Left lobe of liver (tissue), 2 donors: ENCODE data around the gene KCNK13. TPM values are rescaled to one million over a fixed set of nuclear protein-coding genes. Genes with fewer than 3 reads are reported as not detected.
"Not testable (repeated sequence)": the region's sequence is repeated elsewhere in the genome, so short reads cannot be mapped to it uniquely, and the experiment has no call there.

Experiments
- ATAC-seq: fragments of 200-7000 bp; cut with Tn5 transposase; one replicate; pipeline ENCODE4 v1.9.1; 2020; ENCODE audit warnings: mild to moderate bottlenecking, moderate library complexity
- DNase-seq: peaks from one replicate; pipeline ENCODE4 v3.0.0-alpha.2; 2020; ENCODE audit warnings: low spot score
- total RNA-seq: library from RNA; stranded (reverse); gene quantifications from one replicate; pipeline ENCODE4 v1.2.1, GENCODE V29; 2021
- donor health status: DM: no; HTN: no; CAD: no; lungs with moderate emphysema.
- donor health status: DM: no; HTN: yes; CAD: no.

KCNK13 gene
- total RNA-seq, result 0.38 TPM

DNA sequence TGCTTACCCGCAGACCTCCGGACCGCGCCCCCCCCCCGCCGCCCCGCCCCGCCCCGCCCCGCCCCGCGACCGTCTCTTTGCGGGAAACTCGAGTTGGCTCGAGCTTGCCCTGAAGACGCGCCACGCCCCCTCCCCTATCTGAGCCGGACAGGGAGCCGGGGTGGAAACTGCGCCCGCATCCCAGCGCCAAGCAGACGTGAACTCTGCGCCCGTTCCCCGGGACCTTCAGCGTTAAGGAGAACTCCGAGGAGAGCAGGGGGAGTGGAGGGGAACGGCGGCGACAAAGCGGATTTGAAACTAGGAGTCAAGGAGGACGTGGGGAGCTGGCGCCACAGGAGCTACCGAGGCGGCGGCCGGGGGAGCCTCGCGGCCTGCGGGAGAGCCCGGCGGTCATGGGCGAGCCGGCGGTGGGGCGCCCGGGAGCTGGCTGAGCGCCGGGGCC lies at the start of gene KCNK13:
KCNK13 (plus strand) TSS at position 310 of the 442 bp plus-strand sequence. CDS start 212 bp downstream, outside the sequence.
- ATAC-seq, result peak; percentile 8
- DNase-seq, result no peak

DNA sequence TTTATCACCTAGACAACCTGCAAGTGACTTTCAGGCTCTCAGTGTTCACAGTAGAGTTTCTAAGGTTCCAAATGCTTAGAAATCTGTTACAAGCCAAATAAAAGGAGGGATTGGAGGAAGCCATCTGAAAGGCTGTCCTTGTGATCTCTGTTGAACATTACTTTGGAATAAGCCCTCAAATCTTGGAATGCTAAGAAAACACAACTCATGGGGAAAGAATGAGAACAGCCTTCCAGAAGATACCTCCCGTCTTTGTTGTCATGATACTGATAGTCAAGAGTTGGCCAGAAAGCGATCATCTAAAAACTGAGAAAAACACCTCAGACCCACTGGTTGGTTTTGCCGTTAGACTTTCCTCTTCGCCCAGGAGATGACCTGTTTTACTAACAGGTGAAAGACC lies 44.4 kb upstream of the KCNK13 start:
- no peak for ATAC-seq

DNA sequence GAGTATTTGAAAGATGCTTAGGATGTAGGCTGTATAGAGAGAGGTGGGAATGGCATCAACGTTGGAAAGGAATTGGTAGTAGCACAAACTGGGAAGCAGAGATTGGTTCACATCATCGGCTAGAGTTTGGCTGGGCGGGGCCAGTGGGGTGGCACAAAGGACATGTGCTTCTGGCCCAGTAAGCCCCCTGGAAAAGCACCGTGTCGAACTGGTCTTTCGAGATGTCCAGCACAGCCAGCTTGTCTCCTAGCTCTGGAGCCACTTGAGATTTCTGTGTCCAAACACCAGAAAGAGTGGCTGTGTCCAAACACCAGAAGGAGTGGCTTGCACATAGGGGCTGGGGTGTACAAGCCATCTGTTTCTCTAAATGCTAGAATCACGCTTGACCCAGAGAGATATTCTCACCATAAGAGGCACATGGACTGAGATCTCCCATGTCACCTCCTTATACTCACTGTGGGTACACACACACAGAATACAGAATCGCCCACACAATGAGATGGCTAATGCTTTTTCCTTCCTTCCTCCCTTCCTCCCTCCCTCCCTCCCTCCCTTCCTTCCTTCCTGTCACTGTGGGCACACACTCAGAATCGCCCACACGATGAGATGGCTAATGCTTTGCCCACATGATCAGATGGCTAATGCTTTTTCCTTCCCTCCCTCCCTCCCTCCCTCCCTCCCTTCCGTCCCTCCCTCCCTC lies 41.8 kb upstream of the KCNK13 start:
- DNase-seq, result no peak
- ATAC-seq, result no peak

More for the DNA sequence above, 44.4 kb upstream of the KCNK13 start:
- no peak for DNase-seq

DNA sequence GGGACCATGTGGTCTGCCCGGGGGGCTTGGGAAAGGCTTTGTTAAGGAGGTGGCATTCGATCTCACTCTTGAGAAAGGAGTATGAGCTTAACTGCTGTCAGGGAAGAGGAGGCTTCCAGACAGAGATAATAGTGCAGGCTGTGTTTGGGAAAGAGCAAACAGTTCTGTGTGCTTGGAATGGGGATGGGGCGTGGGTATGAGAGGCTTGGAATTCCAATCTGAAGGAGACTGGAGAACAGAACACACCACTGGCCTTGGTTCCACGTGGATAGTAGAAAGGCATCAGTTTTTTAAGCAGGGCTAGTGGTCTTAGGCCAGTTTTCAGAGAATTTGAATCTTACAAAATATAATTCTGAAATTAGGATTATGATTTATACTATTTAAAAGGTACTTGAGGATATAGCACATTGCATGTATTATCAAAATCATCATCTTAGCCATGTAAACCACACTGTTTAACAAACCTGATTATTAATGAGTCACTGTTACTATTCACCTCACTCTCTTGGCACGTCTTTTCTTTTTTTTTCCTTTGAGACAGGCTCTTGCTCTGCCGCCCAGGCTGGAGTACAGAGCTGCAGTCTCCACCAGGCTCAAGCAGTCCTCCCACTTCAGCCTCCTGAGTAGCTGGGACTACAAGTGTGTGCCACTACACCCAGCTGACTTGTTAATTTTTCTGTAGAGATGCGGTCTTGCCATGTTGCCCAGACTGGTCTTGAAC lies 38.5 kb upstream of the KCNK13 start:
- ATAC-seq (no peak), DNase-seq (no peak)

DNA sequence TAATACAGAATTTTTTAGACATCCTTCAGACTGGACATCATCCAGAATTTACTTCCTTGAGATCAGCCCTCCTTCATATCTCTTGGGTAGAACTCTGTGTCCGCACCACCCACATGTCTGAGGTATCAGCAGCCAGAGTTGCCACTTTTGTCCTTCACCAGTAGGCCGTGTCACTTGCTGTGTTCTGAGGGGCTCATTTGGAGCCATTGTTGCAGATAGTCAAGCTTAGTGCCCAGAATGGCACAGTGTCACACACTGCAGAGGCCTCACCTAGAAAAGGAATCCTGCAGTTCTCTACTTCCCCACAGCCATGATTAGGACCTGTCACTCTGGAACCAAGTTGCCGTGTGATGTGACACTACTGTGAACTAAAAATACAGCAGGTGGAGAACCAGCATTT lies 36.9 kb upstream of the KCNK13 start:
- DNase-seq (no peak), ATAC-seq (no peak)

DNA sequence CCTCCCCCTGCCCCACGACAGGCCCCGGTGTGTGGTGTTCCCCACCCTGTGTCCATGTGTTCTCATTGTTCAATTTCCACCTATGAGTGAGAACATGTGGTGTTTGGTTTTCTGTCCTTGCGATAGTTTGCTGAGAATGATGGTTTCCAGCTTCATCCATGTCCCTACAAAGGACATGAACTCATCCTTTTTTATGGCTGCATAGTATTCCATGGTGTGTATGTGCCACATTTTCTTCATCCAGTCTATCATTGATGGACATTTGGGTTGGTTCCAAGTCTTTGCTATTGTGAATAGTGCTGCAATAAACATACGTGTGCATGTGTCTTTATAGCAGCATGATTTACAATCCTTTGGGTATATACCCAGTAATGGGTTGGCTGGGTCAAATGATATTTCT lies 35.2 kb upstream of the KCNK13 start:
- not testable (repeated sequence) for ATAC-seq, DNase-seq

DNA sequence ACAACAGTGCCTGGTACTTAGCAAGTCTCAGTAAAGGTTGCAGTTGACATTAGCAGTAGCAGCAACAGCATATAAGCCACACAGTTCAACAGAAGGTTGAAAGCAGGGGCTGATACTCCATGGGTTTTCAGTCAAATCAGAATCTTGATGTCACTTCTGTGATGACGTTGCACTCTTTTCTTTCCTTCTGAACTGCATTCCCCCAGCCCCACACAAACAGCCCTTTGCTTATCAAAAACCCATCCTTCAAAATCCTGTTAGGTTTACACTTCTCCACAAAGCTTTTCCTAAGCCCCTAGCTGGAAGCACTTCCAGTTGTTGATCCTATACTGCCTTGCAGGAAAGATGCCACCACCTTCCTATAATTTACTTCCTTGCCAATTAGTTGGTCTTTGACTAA lies 34.0 kb upstream of the KCNK13 start:
- ATAC-seq (no peak), DNase-seq (no peak)

DNA sequence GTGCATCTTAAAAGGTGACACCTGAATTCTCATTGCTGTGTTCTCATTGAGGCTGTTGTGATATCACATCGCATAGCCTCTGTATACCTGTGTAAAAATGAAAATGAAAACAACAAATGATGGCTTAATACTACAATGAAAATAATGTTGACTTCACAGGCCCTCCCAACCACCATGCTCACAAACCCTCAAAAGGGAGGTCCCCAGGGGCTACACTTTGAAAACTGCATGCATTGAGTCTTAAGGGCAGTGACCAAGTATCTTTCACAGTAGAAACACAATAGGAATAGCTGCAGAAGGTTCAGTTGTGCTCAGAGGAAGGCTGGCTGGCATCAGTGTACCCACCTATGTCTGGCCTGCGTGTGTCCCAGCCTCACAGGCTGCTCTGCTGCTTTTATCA lies 27.6 kb upstream of the KCNK13 start:
- DNase-seq, result no peak
- no peak for ATAC-seq

DNA sequence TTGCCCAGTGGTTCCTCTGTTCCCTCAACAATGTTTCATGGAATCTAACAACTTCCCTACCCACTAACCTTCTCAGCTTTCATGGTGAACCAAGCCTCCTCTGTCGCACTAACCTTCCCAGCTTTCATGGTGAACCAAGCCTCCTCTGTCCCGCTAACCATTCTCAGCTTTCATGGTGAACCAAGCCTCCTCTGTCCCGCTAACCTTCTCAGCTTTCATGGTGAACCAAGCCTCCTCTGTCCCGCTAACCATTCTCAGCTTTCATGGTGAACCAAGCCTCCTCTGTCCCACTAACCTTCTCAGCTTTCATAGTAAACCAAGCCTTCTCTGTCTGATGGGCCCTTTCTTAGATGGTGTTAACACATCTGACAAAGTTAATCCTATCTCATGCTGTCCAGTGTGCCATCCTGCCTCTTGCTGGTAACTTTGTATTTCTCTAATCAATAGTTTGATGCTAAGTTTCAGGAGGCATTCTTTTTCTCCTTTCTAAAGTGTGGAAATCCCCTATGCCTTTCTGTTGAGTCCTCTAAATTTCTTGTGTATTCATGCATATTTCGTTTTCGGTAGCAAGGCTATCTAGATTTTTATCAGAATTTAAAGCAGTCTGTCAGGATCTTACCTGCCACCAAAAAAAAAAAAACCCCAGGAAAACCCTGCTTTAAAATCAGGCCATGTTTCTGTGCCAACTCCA lies 26.8 kb upstream of the KCNK13 start:
- DNase-seq (no peak), ATAC-seq (no peak)

DNA sequence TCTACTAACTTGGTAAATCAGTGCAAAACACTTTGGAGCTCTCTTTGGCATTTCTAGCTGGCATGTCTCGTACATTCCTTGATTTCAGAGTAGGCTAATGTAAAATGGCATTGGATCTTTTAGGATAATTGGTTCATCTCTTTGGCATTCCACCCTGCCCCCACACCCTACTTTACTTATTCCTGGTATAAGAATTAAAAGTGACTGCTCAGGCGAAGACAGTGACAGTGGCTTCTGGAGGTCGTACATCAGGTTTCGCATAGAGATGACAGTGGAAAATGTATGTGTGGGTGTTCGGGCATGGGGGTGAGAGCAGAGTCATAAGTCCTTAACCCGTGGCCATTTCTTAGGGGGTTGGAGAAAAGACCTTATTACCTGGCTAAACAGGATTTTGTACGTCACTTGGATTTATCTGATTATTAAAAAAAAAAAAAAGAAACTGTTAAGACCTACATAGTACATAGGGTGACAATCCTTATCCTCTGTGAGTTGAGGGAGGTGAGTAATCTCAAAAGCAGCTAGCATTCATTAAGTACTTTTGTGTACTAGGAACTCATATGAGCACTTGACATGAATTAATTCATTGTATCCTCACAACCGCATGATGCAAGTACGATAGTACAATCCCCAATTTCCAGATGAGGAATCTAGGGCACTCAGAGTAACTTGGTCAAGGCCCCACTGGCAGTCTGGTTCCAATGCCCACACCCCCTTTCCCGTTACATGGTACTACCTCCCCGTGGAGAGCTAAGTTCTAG lies 22.4 kb upstream of the KCNK13 start:
- ATAC-seq, result no peak
- DNase-seq, result no peak

DNA sequence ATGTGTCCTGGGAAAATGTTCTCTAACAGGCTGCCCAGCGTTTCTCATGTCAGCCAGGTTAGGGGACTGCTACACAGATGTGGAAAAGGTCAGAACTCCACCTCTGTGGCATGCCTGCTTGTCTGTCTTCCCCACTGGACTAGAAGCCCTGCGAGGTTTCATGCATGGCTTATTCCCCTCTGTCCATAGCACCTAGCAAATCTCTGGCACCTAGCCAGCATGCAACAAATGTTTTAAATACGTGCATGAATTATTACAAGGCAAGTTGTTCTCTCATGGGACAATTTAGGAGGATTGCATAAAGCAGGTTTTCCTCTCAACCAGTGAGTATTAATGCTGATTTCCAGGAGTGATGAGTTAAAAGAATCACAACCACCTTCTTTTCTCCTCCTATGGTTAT lies 21.4 kb upstream of the KCNK13 start:
- no peak for ATAC-seq
- no peak for DNase-seq

DNA sequence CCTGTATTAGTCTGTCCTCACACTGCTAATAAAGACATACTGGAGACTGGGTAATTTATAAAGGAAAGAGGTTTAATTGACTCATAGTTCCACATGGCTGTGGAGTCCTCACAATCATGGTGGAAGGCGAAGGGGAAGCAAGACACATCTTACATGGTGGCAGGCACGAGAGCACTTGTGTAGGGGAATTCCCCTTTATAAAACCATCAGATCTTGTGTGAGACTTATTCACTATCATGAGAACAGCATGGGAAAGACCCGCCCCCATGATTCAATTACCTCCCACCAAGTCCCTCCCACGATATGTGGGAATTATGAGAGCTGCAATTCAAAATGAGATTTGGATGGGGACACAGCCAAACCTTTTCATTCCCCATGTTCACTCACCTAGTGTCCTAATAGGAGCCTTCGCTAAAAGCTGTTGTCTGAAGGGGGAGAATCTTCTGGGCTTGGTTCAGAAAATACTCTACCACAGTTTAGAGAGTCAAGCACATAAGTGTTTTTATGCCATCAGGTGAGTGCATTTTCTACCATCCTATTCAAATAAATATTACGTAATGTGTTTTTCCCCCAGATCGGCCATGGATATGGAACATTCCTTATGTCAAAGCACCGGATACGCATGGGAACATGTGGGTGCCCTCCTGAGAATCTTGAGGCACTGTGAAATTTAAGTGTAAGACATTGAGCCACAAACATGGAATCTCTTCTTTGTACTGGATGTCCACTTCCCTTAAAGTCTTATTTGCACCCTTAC lies 19.1 kb upstream of the KCNK13 start:
- DNase-seq (no peak), ATAC-seq (no peak)

DNA sequence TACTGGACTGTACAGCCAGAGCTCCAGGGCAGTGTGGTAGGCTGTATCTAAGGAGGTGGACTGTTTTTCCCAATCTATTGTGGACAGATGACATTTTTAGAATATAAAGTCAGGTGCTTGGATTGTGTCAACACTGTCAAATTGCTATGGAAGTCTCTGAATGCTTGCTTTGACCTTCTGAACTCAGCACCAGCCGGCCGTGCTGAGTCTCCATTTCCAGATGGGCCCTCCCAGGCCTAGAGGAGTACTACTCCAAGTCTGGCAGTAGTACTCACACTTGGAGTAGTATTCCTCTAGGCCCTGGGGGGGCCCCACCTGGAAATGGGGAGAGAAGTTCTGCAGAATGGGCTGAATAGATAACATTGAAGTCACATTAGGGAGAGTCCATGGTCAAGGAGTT lies 16.2 kb upstream of the KCNK13 start:
- DNase-seq (no peak), ATAC-seq (no peak)

DNA sequence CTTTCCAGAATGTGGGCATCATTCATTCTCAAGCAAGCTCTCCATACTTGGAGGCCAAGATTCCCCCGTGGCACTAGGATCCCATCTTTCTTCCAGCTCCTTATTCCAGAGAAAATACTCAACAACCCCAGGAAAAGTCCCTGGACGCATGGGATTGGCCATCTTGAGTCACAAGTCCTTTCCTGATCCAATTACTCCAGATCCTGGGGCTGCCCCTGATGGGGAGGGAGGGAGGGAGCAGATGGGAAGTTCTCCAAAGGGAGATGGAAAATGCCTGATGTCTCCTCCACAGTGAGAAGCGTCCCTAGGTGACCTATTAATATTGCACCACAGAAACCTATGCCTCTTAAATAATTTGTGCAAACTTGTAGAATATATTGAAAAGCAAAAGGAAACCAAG lies 12.4 kb upstream of the KCNK13 start:
- DNase-seq (no peak), ATAC-seq (no peak)

DNA sequence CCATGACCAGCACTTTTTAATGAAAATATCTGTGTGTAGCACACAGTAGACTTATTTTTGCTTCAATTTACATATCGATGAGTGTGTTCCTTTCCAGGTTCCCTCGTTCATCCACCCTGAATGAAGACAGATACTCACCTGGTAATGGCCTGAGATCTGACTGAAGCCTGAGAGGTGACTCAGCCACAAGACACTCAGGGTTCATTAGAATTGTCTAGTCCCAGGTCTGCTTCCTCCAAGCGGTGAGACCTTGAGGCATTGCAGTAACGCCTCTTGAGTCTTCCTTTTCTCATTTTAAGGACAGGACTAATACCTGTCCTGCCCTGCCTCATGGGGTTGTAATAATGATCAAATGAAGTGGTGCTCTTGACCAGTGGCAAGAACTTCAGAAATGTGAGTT lies 11.5 kb upstream of the KCNK13 start:
- DNase-seq (no peak), ATAC-seq (no peak)

DNA sequence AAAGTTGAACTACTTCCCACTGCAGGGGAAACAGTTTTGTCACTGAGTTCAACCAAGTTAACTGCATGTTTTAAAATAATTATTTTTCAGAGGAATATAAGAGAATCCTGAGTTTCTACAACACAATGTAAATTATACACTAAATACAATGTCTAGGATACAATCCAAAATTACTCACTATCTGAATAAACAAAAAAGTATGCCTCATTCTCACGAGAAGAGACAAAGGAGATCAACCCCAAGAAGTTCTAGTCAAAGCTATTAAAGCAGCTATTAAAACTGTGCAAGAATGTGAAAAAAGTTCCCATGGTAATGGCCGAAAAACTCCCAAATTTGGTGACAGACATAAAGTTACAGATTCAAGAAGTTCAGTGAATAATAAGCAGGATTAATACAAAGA lies 8.8 kb upstream of the KCNK13 start:
- no peak for ATAC-seq
- no peak for DNase-seq

DNA sequence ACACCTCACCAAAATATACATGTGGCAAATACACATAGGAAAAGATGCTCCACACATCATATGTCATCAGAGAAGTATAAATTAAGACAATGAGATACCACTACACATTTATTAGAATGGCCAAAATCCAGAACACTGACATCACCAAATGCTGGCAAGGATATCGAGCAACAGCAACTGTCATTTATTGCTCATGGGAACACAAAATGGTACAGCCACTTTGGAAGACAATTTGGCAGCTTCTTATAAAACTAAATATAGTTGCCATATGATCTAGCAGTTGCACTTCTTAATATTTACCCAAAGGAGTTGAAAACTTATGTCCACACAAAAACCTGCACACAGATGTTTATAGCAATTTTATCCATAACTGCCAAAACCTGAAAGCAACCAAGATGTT lies 7.0 kb upstream of the KCNK13 start:
- ATAC-seq (no peak), DNase-seq (no peak)

DNA sequence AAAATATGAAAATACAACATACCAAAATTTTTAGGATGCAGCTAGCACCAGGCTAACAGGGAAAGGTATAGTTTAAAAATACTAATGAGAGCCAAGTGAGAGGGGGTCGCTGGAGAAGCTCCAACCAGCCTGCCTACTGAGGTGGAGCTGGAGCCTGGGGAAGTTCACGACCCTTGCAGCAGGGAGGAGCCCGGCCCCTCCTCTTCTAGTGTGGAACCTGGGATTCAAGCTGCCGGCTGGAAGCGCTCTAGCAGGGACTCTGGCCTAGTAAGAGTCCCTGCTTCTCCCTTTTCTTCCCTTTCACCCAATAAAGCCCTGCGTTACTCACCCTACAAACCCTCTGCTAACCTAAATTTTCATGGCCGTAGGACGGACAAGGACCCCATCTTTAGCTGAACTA lies 5.0 kb upstream of the KCNK13 start:
- ATAC-seq (no peak), DNase-seq (no peak)

DNA sequence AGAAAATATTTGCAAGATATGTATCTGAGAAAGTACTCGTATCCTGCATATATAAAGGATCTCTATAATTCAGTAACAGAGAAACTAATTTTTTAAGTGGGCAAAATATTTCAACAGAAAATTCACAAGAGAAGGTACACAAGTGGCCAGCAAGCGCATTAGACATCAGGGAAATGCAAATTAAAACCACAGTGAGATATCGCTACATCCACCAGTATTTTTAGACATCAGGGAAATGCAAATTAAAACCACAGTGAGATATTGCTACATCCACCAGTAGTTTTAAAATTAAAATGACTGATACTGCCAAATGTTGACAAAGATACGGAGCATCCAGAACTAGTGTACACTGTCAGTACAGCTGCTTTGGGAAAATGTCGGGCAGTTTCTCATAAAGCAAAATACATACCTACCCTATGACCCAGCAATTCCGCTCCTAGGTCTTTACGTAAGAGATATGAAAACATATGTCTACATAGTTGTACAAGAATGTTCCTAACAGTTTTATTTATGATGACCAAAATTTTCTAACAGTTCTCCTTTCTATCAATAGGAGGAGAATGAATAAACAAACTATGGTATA lies 2.8 kb upstream of the KCNK13 start:
- ATAC-seq, result no peak

DNA sequence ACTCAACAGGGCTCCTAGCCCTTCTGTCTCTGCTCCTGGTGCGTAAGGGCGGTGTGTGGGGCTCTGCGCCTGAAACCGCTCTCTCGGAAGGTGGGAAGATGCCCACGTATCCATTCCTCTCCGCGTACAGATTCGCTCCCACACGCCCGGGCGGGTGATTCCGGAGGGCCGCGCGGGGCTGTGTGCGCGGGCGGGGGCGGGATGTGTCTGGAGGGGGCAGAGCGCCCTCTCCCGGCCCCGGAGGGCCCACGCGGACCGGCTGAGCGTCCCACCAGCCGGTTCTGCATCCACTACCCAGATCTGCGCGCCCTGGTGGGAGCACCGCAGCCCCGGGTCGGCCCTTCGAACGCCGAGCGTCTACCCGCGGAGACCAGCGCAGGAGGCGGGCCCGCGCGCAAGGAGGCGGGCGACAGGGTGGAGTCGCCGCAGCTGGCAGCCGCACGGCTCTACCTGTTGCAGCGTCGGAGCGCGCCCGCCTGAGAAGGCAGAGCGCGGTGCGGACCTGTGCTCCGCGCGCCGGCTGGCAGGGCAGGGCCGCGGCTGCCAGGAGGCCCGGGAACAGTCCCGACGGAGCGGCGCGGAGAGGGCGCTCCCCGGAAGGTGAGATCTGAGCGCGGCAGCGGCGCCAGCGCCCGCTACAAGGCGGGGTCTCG lies 1.4 kb upstream of the KCNK13 start:
- ATAC-seq, result peak; percentile 81
- DNase-seq, result peak; percentile 55

More for the DNA sequence above, 2.8 kb upstream of the KCNK13 start:
- DNase-seq, result no peak
